GM12878 (cell line): ENCODE results near the gene RPLP1. TPM values are rescaled to one million over a fixed set of nuclear protein-coding genes. Genes with fewer than 3 reads are reported as not detected.

Experiments used
- ASH2L ChIP-seq: fragments of 300-600, 200-600 bp; sonication (generic); IDR thresholded peaks from 2 replicates; pipeline ENCODE4 v1.6.1; 2017; ENCODE audit warnings: low read depth, mild to moderate bottlenecking, borderline replicate concordance
- BCLAF1 ChIP-seq: fragments of 450-650 bp; IDR thresholded peaks from 2 replicates; pipeline ENCODE4 v1.6.1; 2017; ENCODE audit warnings: antibody characterized with exemption, mild to moderate bottlenecking, moderate library complexity
- BRCA1 ChIP-seq: IDR thresholded peaks from 2 replicates; pipeline ENCODE4 v1.6.1; 2011; ENCODE audit warnings: low read depth, low read length, improper control_type of control experiment
- DPF2 ChIP-seq: fragments of 450-650 bp; IDR thresholded peaks from 2 replicates; pipeline ENCODE4 v1.6.1; 2017; ENCODE audit warnings: mild to moderate bottlenecking
- ETV6 ChIP-seq, 2 experiments: fragments of 450-650 bp in 1 of 2; IDR thresholded peaks in 1 of 2; conservative IDR thresholded peaks in 1 of 2; 2 replicates each; pipeline ENCODE4 v1.6.1; 2014; ENCODE audit warnings: antibody characterized with exemption in 1 of 2, borderline replicate concordance in 1 of 2, low read depth in 1 of 2, mild to moderate bottlenecking in 1 of 2, moderate library complexity in 1 of 2
- FOXM1 ChIP-seq: IDR thresholded peaks from 2 replicates; pipeline ENCODE4 v1.6.1; 2012; ENCODE audit warnings: low read depth, mild to moderate bottlenecking, inconsistent platforms, low read length, moderate library complexity
- GABPA ChIP-seq: IDR thresholded peaks from 2 replicates; pipeline ENCODE4 v1.6.1; 2014; ENCODE audit warnings: antibody characterized with exemption, low read depth, mild to moderate bottlenecking, inconsistent platforms
- GATAD2B ChIP-seq: fragments of 450-650 bp; conservative IDR thresholded peaks from 2 replicates; pipeline ENCODE4 v1.6.1; 2017; ENCODE audit warnings: low read depth, mild to moderate bottlenecking, moderate library complexity
- HDGF ChIP-seq: fragments of 450-650 bp; IDR thresholded peaks from 2 replicates; pipeline ENCODE4 v1.6.1; 2016; ENCODE audit warnings: antibody characterized with exemption
- HSF1 ChIP-seq: fragments of 150-350 bp; IDR thresholded peaks from 2 replicates; pipeline ENCODE4 v1.6.1; 2014; ENCODE audit warnings: mild to moderate bottlenecking, low read depth, low read length
- IKZF1 ChIP-seq: fragments of 450-650 bp; conservative IDR thresholded peaks from 2 replicates; pipeline ENCODE4 v1.6.1; 2017; ENCODE audit warnings: antibody characterized with exemption, mild to moderate bottlenecking
- MAX ChIP-seq: IDR thresholded peaks from 2 replicates; pipeline ENCODE4 v1.6.1; 2012; ENCODE audit warnings: low read depth, low read length, improper control_type of control experiment
- NFXL1 ChIP-seq: fragments of 450-650 bp; IDR thresholded peaks from 2 replicates; pipeline ENCODE4 v1.6.1; 2017; ENCODE audit warnings: antibody characterized with exemption, mild to moderate bottlenecking, borderline replicate concordance
- NR2F1 ChIP-seq: fragments of 450-650 bp; conservative IDR thresholded peaks from 2 replicates; pipeline ENCODE4 v1.6.1; 2017; ENCODE audit warnings: mild to moderate bottlenecking
- PML ChIP-seq: IDR thresholded peaks from 2 replicates; pipeline ENCODE4 v1.6.1; 2012; ENCODE audit warnings: low read length, inconsistent platforms
- RAD21 ChIP-seq: IDR thresholded peaks from 2 replicates; pipeline ENCODE4 v1.6.1; 2011; ENCODE audit warnings: mild to moderate bottlenecking, low read depth, low read length, moderate library complexity; ENCODE audit not compliant: insufficient read depth
- SMAD1 ChIP-seq: fragments of 450-650 bp; IDR thresholded peaks from 2 replicates; pipeline ENCODE4 v1.6.1; 2018; ENCODE audit warnings: mild to moderate bottlenecking, low read depth; ENCODE audit not compliant: partially characterized antibody
- SMAD5 ChIP-seq: IDR thresholded peaks from 2 replicates; pipeline ENCODE4 v1.6.1; 2016; ENCODE audit warnings: antibody characterized with exemption, low read depth
- SRF ChIP-seq, 2 experiments: IDR thresholded peaks; 2 replicates each; pipeline ENCODE4 v1.6.1; 2011; ENCODE audit warnings: low read depth in 2 of 2, low read length in 2 of 2, mild to moderate bottlenecking in 1 of 2, moderate library complexity in 1 of 2
- TARDBP ChIP-seq: IDR thresholded peaks from 2 replicates; pipeline ENCODE4 v1.6.1; 2016; ENCODE audit warnings: borderline replicate concordance
- USF1 ChIP-seq: IDR thresholded peaks from 2 replicates; pipeline ENCODE4 v1.6.1; 2011; ENCODE audit warnings: borderline replicate concordance, low read depth, mild to moderate bottlenecking, moderate library complexity, mixed read lengths, low read length; ENCODE audit not compliant: insufficient read depth; ENCODE audit errors: extremely low read length
- YBX1 ChIP-seq: fragments of 450-650 bp; IDR thresholded peaks from 2 replicates; pipeline ENCODE4 v1.6.1; 2016; ENCODE audit warnings: antibody characterized with exemption
- ZNF622 ChIP-seq: fragments of 450-650 bp; IDR thresholded peaks from 2 replicates; pipeline ENCODE4 v1.6.1; 2017; ENCODE audit warnings: mild to moderate bottlenecking, inconsistent platforms
- polyA plus RNA-seq, 11 experiments: library from polyadenylated mRNA; depleted of rRNA in 4 of 11; unstranded in 6 of 11; stranded (reverse) in 5 of 11; fragments of >200 nt; fragmentation: Nextera tagmentation in 4 of 11; fragmentation: Illumina TruSeq in 1 of 11; extraction: Ambion mirVana in 4 of 11; extraction: Trizol in 1 of 11; gene quantifications; 1 replicate in 1 of 11; 2 replicates in 10 of 11; pipeline versions ENCODE4 v1.2.1 to v1.2.3, GENCODE V29; 2011 to 2016; ENCODE audit warnings: inconsistent platforms in 2 of 11, missing spikeins in 2 of 11, low read depth in 1 of 11
- total RNA-seq, 4 experiments: library from RNA; depleted of rRNA in 3 of 4; stranded (reverse); fragments of >200 nt in 3 of 4; fragmentation: Illumina TruSeq in 1 of 4; extraction: Trizol in 1 of 4; gene quantifications; 2 replicates each; pipeline versions ENCODE4 v1.2.1 to v1.2.3, GENCODE V29; 2013 to 2021
- TF ChIP-seq, protein P1 (sequence below): fragments of 450-650 bp; IDR thresholded peaks from 2 replicates; pipeline ENCODE4 v1.6.1; 2017; ENCODE audit warnings: borderline replicate concordance

Gene RPLP1
- total and polyA plus RNA-seq, 10 of the 15 experiments (the other 5 are each of a cell fraction or from before 2014, with no cell fraction given), result 217 to 3,098 (median 1,664) TPM

DNA sequence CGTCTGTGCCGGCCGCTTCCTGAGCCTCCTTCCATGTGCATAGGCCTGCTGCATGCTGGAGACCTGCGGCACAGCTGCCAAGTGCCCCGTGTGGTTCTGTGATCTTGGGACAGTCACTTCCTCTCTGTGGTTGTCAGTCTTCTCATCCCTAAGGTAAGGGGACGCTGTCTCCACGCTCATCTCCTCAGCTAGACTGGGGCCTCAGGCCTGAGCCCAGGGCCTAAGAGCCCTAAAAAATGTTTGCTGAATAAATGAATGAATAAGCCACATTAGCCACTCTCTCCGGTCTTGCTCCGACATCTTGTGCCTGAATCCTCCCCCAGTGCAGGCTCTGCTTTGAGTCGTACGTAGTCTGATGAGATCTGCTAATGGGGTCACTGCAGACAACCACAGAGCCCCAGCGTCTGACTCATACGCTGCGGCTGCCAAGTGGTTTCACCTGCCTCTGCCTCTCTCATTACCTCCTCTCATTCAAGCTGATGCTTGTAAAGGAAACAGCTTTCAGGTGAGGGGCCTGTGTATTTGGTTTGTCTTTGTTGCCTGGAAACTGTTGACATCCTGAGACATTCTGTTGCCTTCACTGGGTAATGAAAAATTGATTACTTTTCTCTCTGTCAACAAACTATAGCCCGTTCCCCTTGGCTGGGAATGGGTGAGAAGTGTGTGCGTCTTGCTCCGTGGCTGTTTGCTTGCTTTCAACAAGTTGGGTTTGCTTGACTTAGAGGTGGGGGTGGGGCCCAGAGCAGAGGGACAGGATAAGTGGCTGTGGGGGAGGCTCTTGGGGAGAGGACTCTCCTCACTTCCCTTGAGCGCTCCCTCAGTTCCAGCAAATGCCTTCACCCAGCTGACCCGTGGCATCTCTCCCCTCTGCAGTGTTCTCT is 15.9 kb downstream of the RPLP1 start (continued):
- no peak for TF ChIP-seq BCLAF1
- TF ChIP-seq HDGF, result no peak
- TF ChIP-seq NR2F1, result peak; percentile 90
- TF ChIP-seq ETV6 (conservative IDR thresholded peaks at IDR 0.05 in 1 of 2, IDR thresholded peaks at IDR 0.05 in 1 of 2; ENCODE audit: borderline replicate concordance in 1 of 2, low read depth in 1 of 2), result no peak
- TF ChIP-seq, protein P1, sequence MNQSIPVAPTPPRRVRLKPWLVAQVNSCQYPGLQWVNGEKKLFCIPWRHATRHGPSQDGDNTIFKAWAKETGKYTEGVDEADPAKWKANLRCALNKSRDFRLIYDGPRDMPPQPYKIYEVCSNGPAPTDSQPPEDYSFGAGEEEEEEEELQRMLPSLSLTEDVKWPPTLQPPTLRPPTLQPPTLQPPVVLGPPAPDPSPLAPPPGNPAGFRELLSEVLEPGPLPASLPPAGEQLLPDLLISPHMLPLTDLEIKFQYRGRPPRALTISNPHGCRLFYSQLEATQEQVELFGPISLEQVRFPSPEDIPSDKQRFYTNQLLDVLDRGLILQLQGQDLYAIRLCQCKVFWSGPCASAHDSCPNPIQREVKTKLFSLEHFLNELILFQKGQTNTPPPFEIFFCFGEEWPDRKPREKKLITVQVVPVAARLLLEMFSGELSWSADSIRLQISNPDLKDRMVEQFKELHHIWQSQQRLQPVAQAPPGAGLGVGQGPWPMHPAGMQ, result no peak
- no peak for TF ChIP-seq NFXL1
- TF ChIP-seq SMAD5, result no peak
- no peak for TF ChIP-seq TARDBP
- TF ChIP-seq RAD21, result no peak
- TF ChIP-seq IKZF1, result 0 out of 2 replicates have a peak, but pooled peaks have one; percentile 59
- TF ChIP-seq PML, result no peak
- no peak for TF ChIP-seq ZNF622
- TF ChIP-seq BRCA1, result no peak
- TF ChIP-seq DPF2, result peak; percentile 88
- TF ChIP-seq HSF1, result no peak
- TF ChIP-seq ASH2L, result no peak
- TF ChIP-seq GABPA, result no peak
- TF ChIP-seq FOXM1, result no peak
- TF ChIP-seq SRF (IDR thresholded peaks at IDR 0.05; ENCODE audit: low read depth in 2 of 2, low read length in 2 of 2), result no peak
- TF ChIP-seq MAX, result no peak
- TF ChIP-seq YBX1, result no peak
- no peak for TF ChIP-seq USF1
- no peak for TF ChIP-seq SMAD1
- peak; percentile 27; the same call in 1 of the 2 replicates for TF ChIP-seq GATAD2B
